H1 (cell line): ENCODE results near the gene TRAPPC12. TPM values are rescaled to one million over a fixed set of nuclear protein-coding genes. Genes with fewer than 3 reads are reported as not detected.

Source experiments
- CTCF ChIA-PET: fragments of 300-600 bp; sonication (Branson Sonifier 250); formaldehyde crosslinking; loops from one replicate; lab custom pipeline; 2021; ENCODE audit not compliant: partially characterized antibody; lab: Charles Lee
- POLR2A ChIA-PET: fragments of 300-600 bp; sonication (Branson Sonifier 250); formaldehyde crosslinking; loops from one replicate; lab custom pipeline; 2021; ENCODE audit warnings: inconsistent platforms; ENCODE audit not compliant: partially characterized antibody; lab: Charles Lee
- DNase-seq, 2 experiments: peaks; one replicate each; pipeline versions ENCODE4 v3.0.0 to v3.0.0-alpha.2; 2010 to 2022; ENCODE audit warnings: low spot score in 2 of 2, low read depth in 1 of 2, mixed read lengths in 1 of 2
- FAIRE-seq: peaks from 2 replicates; lab custom pipeline; 2011; peaks lifted over from hg19 to GRCh38; lab: Jason Lieb, UNC
- H2AFZ ChIP-seq: 2 replicates; pipeline ENCODE4 v1.8.1; 2012; ENCODE audit warnings: low read length, inconsistent platforms
- H2AK5ac ChIP-seq: 2 replicates; pipeline ENCODE4 v1.6.1; 2013; ENCODE audit warnings: low read depth, low read length
- H2BK120ac ChIP-seq: replicated peaks from 2 replicates; pipeline ENCODE3; 2013; ENCODE audit warnings: low read depth, low read length, inconsistent platforms
- H2BK12ac ChIP-seq: 2 replicates; pipeline ENCODE4 v1.6.1; 2013; ENCODE audit warnings: low read depth, low read length
- H2BK15ac ChIP-seq: 2 replicates; pipeline ENCODE4 v1.6.1; 2013; ENCODE audit warnings: low read length
- H2BK20ac ChIP-seq: 2 replicates; pipeline ENCODE4 v1.6.1; 2013; ENCODE audit warnings: low read length
- H2BK5ac ChIP-seq: 2 replicates; pipeline ENCODE4 v1.6.1; 2013; ENCODE audit warnings: low read depth, low read length
- H3K14ac ChIP-seq: 2 replicates; pipeline ENCODE4 v1.6.1; 2013; ENCODE audit warnings: inconsistent platforms; ENCODE audit not compliant: insufficient read length
- H3K18ac ChIP-seq: 2 replicates; pipeline ENCODE4 v1.6.1; 2013; ENCODE audit warnings: low read length; ENCODE audit errors: extremely low read depth
- H3K23ac ChIP-seq: 2 replicates; pipeline ENCODE4 v1.6.1; 2013; ENCODE audit warnings: inconsistent platforms; ENCODE audit not compliant: insufficient read length
- H3K23me2 ChIP-seq: 2 replicates; pipeline ENCODE4 v1.6.1; 2013; ENCODE audit warnings: low read depth, low read length
- H3K27ac ChIP-seq: 2 replicates; pipeline ENCODE4 v1.6.1; 2011; ENCODE audit warnings: low read depth, low read length, inconsistent platforms
- H3K27me3 ChIP-seq, 4 experiments: replicated peaks in 1 of 4; 1 replicate in 1 of 4; 2 replicates in 3 of 4; pipeline versions ENCODE4 v1.6.1 to v1.8.1; 2011 to 2013; ENCODE audit warnings: low read length in 3 of 4, mild to moderate bottlenecking in 3 of 4, inconsistent platforms in 2 of 4, mixed read lengths in 2 of 4, moderate library complexity in 1 of 4; ENCODE audit not compliant: control insufficient read depth in 3 of 4, insufficient read depth in 3 of 4; ENCODE audit errors: extremely low read depth in 1 of 4
- H3K36me3 ChIP-seq, 4 experiments: 2 replicates each; pipeline versions ENCODE4 v1.6.1 to v1.8.1; 2011 to 2013; ENCODE audit warnings: mild to moderate bottlenecking in 4 of 4, low read length in 3 of 4, moderate library complexity in 2 of 4, control low read depth in 1 of 4, inconsistent platforms in 1 of 4; ENCODE audit not compliant: insufficient read depth in 4 of 4, control insufficient read depth in 2 of 4
- H3K4ac ChIP-seq: replicated peaks from 2 replicates; pipeline ENCODE3; 2013; ENCODE audit warnings: low read length, low read depth, mixed read lengths, inconsistent platforms; ENCODE audit not compliant: insufficient read length
- H3K4me1 ChIP-seq, 4 experiments: replicated peaks in 1 of 4; 1 replicate in 1 of 4; 2 replicates in 3 of 4; pipeline versions ENCODE4 v1.6.1 to v1.8.1; 2011 to 2013; ENCODE audit warnings: low read length in 3 of 4, inconsistent platforms in 2 of 4, mixed read lengths in 1 of 4; ENCODE audit not compliant: insufficient read depth in 4 of 4, control insufficient read depth in 3 of 4
- H3K4me2 ChIP-seq, 2 experiments: 2 replicates each; pipeline versions ENCODE4 v1.6.1 to v1.8.1; 2011 to 2013; ENCODE audit warnings: low read depth in 2 of 2, low read length in 2 of 2, control low read depth in 1 of 2, inconsistent platforms in 1 of 2, mild to moderate bottlenecking in 1 of 2; ENCODE audit not compliant: insufficient read depth in 1 of 2
- H3K4me3 ChIP-seq, 4 experiments: fragments of 200-600, 300-600 bp in 1 of 4; sonication (generic), shearing (Covaris generic), sonication (Bioruptor Twin) in 1 of 4; 2 replicates each; pipeline versions ENCODE4 v1.5.1 to v1.8.1; 2011 to 2016; ENCODE audit warnings: low read length in 4 of 4, low read depth in 3 of 4, control low read depth in 2 of 4, inconsistent platforms in 2 of 4, mild to moderate bottlenecking in 2 of 4, mixed read lengths in 1 of 4, moderate library complexity in 1 of 4; ENCODE audit not compliant: insufficient read depth in 2 of 4; ENCODE audit errors: extremely low read depth in 1 of 4
- H3K56ac ChIP-seq: replicated peaks from 2 replicates; pipeline ENCODE3; 2013; ENCODE audit warnings: low read depth, mild to moderate bottlenecking, mixed read lengths, low read length, inconsistent platforms; ENCODE audit not compliant: insufficient read length
- H3K79me1 ChIP-seq: 2 replicates; pipeline ENCODE4 v1.6.1; 2013; ENCODE audit warnings: low read depth, low read length, control low read depth
- H3K79me2 ChIP-seq, 2 experiments: 2 replicates each; pipeline versions ENCODE4 v1.6.1 to v1.8.1; 2012 to 2013; ENCODE audit warnings: low read length in 2 of 2, mild to moderate bottlenecking in 2 of 2, inconsistent platforms in 1 of 2; ENCODE audit not compliant: insufficient read depth in 2 of 2, control insufficient read depth in 1 of 2
- H3K9ac ChIP-seq, 4 experiments: replicated peaks in 1 of 4; 1 replicate in 1 of 4; 2 replicates in 3 of 4; pipeline versions ENCODE4 v1.6.1 to v1.8.1; 2011 to 2013; ENCODE audit warnings: low read depth in 3 of 4, low read length in 3 of 4, control low read depth in 2 of 4, mild to moderate bottlenecking in 2 of 4, moderate library complexity in 2 of 4, inconsistent platforms in 1 of 4; ENCODE audit errors: extremely low read depth in 1 of 4
- H3K9me3 ChIP-seq, 2 experiments: 2 replicates each; pipeline versions ENCODE4 v1.6.1 to v1.8.1; 2012 to 2013; ENCODE audit warnings: mild to moderate bottlenecking in 2 of 2, moderate library complexity in 2 of 2, control low read depth in 1 of 2, inconsistent platforms in 1 of 2, low read depth in 1 of 2, low read length in 1 of 2, mixed read lengths in 1 of 2; ENCODE audit not compliant: insufficient read depth in 2 of 2
- H4K20me1 ChIP-seq, 2 experiments: replicated peaks in 1 of 2; 2 replicates each; pipeline versions ENCODE3 to v1.8.1; 2011 to 2013; ENCODE audit warnings: inconsistent platforms in 2 of 2, low read length in 2 of 2, mild to moderate bottlenecking in 1 of 2; ENCODE audit not compliant: insufficient read depth in 2 of 2, control insufficient read depth in 1 of 2
- H4K5ac ChIP-seq: 2 replicates; pipeline ENCODE4 v1.6.1; 2013; ENCODE audit warnings: low read length, low read depth, mixed read lengths, inconsistent platforms; ENCODE audit not compliant: insufficient read length
- H4K8ac ChIP-seq: 2 replicates; pipeline ENCODE4 v1.8.0; 2013; ENCODE audit warnings: mild to moderate bottlenecking, moderate library complexity, low read length, inconsistent platforms; ENCODE audit not compliant: insufficient read depth; ENCODE audit errors: extremely low read depth
- H4K91ac ChIP-seq: replicated peaks from 2 replicates; pipeline ENCODE3; 2013; ENCODE audit warnings: low read length, mixed read lengths, inconsistent platforms; ENCODE audit not compliant: insufficient read length
- ATF3 ChIP-seq: IDR thresholded peaks from 2 replicates; pipeline ENCODE4 v1.6.1; 2011; ENCODE audit warnings: low read depth, mild to moderate bottlenecking, low read length; ENCODE audit not compliant: insufficient read depth
- CHD1 ChIP-seq: IDR thresholded peaks from 2 replicates; pipeline ENCODE4 v1.6.1; 2012; ENCODE audit warnings: low read depth, low read length, improper control_type of control experiment
- CTCF ChIP-seq, 3 experiments: IDR thresholded peaks; 1 replicate in 2 of 3; 2 replicates in 1 of 3; pipeline versions ENCODE4 v1.5.1 to v1.6.1; 2011; ENCODE audit warnings: low read length in 3 of 3, mild to moderate bottlenecking in 3 of 3, inconsistent platforms in 2 of 3, low read depth in 1 of 3, moderate library complexity in 1 of 3; ENCODE audit not compliant: insufficient read depth in 1 of 3; ENCODE audit errors: control extremely low read depth in 1 of 3
- JUN ChIP-seq: IDR thresholded peaks from 2 replicates; pipeline ENCODE4 v1.6.1; 2011; ENCODE audit warnings: low read depth, mild to moderate bottlenecking, improper control_type of control experiment, low read length
- JUND ChIP-seq: IDR thresholded peaks from 2 replicates; pipeline ENCODE4 v1.6.1; 2011; ENCODE audit warnings: mild to moderate bottlenecking, improper control_type of control experiment, low read length
- SP1 ChIP-seq: IDR thresholded peaks from 2 replicates; pipeline ENCODE4 v1.6.1; 2011; ENCODE audit warnings: low read depth, low read length
- WGBS, 2 experiments: shearing (Covaris generic) in 1 of 2; methylation state at CpG; one replicate each; pipeline versions ENCODE4 v1.1.6 to v1.1.7; 2013 to 2015; ENCODE audit warnings: low lambda C conversion rate in 2 of 2, mixed read lengths in 2 of 2, inconsistent platforms in 1 of 2, low coverage in 1 of 2, missing lambda C conversion rate in 1 of 2; ENCODE audit not compliant: insufficient replicate concordance in 2 of 2, insufficient coverage in 1 of 2, insufficient read length in 1 of 2; ENCODE audit errors: extremely low coverage in 1 of 2, missing lambda C conversion rate in 1 of 2; 5-methylcytosine and 5-hydroxymethylcytosine counted together
- polyA plus RNA-seq, 7 experiments: library from polyadenylated mRNA; depleted of rRNA in 3 of 7; stranded (reverse) in 5 of 7; unstranded in 2 of 7; fragments of >200 nt in 5 of 7; fragments of 200-250 nt in 2 of 7; gene quantifications; 1 replicate in 5 of 7; 2 replicates in 1 of 7; 4 replicates in 1 of 7; pipeline versions ENCODE4 v1.2.1 to v1.2.3, GENCODE V29; 2011 to 2013; ENCODE audit warnings: missing spikeins in 2 of 7, mixed read lengths in 2 of 7
- total RNA-seq: library from RNA; stranded (reverse); fragmentation: NEBNext Ultra II Directional; extraction: Animal tissue kit (Norgen Biotek cat#: 25700); gene quantifications from 2 replicates; pipeline ENCODE4 v1.2.1, GENCODE V29; 2021

The TRAPPC12 gene
- total and polyA plus RNA-seq, 2 of the 8 experiments (the other 6 are each of a cell fraction or from before 2014, with no cell fraction given), result 35.0 to 67.3 TPM

GRCh38 chr2:3429066-3429610, 49.6 kb downstream of the TRAPPC12 start:
- no peak overlapping the region for H2BK20ac ChIP-seq
- no peak overlapping the region for H4K5ac ChIP-seq
- no peak overlapping the region for H2AK5ac ChIP-seq
- no peak overlapping the region for H2BK5ac ChIP-seq
- CTCF ChIA-PET, result interaction anchor here (1.2 to 9.3 kb wide), 5 partner anchors 11 to 77 kb away, joined by 3 to 123 read pairs (median 4); no protein-coding TSS in a partner anchor
- H3K56ac ChIP-seq, result no peak overlapping the region
- no peak overlapping the region for H2BK12ac ChIP-seq
- H3K79me2 ChIP-seq, result no peaks in the 10 kb centered on the region
- peaks cover 2 to 4% of the 10 kb centered on the region in 2 experiments for H4K20me1 ChIP-seq
- H3K4me3 ChIP-seq, result no peak overlapping the region
- H3K23ac ChIP-seq, result no peak overlapping the region
- no peak overlapping the region for H4K8ac ChIP-seq
- H3K27ac ChIP-seq, result no peak overlapping the region
- no peak overlapping the region for H2AFZ ChIP-seq
- TF ChIP-seq ATF3 (no peak), CTCF (IDR thresholded peaks at IDR 0.05; ENCODE audit: control extremely low read depth in 1 of 3, insufficient read depth in 1 of 3, low read depth in 1 of 3, low read length in 3 of 3) (no peak), CHD1 (no peak), SP1 (no peak), JUN (no peak), JUND (no peak)
- H3K36me3 ChIP-seq, result peaks cover 0 to 24% (median 14%) of the 10 kb centered on the region in 4 experiments; a peak in 7 of 8 replicates
- H2BK120ac ChIP-seq, result no peak overlapping the region
- no peak overlapping the region for H3K4me2 ChIP-seq
- H3K23me2 ChIP-seq, result no peaks in the 10 kb centered on the region
- no peak overlapping the region for H3K18ac ChIP-seq
- no peak overlapping the region for H2BK15ac ChIP-seq
- no peaks in the 10 kb centered on the region for H3K9me3 ChIP-seq
- WGBS, 2 experiments, result 87% methylated on average over 6 of the region's 6 CpGs; no CpG with 5 or more reads in 1 of the 2 experiments
- no peaks in the 10 kb centered on the region for H3K27me3 ChIP-seq
- H3K4ac ChIP-seq, result no peak overlapping the region
- POLR2A ChIA-PET, result no interaction called here
- no peak overlapping the region for H4K91ac ChIP-seq
- no peak for DNase-seq
- H3K79me1 ChIP-seq, result no peaks in the 10 kb centered on the region
- FAIRE-seq, result no peak
- peaks cover 0 to 4% (median 0%) of the 10 kb centered on the region in 4 experiments; a peak in 1 of 7 replicates for H3K4me1 ChIP-seq
- H3K9ac ChIP-seq, result no peak overlapping the region
- H3K14ac ChIP-seq, result no peak overlapping the region
